Cardiac septum (tissue), 1 donor: ENCODE measurements around the gene EPHB2. TPM values are rescaled to one million over a fixed set of nuclear protein-coding genes. Genes with fewer than 3 reads are reported as not detected.

Experiments
- DNase-seq: peaks from one replicate; pipeline ENCODE4 v3.0.0-alpha.2; 2020; ENCODE audit warnings: low spot score
- intact Hi-C: fragments of 100-400 bp; cut with DNase I; formaldehyde crosslinking; loops from one replicate; pipeline ENCODE4 v1.14.0; 2022
- total RNA-seq: library from RNA; stranded (reverse); fragmentation: NEBNext Ultra II Directional; extraction: Animal tissue kit (Norgen Biotek cat#: 25700); gene quantifications from one replicate; pipeline ENCODE4 v1.2.1, GENCODE V29; 2021
- donor health status: DM: no; HTN: no; CAD: no.

Gene EPHB2
- total RNA-seq, 1 donor from 2014 or later: 0.81 TPM

DNA sequence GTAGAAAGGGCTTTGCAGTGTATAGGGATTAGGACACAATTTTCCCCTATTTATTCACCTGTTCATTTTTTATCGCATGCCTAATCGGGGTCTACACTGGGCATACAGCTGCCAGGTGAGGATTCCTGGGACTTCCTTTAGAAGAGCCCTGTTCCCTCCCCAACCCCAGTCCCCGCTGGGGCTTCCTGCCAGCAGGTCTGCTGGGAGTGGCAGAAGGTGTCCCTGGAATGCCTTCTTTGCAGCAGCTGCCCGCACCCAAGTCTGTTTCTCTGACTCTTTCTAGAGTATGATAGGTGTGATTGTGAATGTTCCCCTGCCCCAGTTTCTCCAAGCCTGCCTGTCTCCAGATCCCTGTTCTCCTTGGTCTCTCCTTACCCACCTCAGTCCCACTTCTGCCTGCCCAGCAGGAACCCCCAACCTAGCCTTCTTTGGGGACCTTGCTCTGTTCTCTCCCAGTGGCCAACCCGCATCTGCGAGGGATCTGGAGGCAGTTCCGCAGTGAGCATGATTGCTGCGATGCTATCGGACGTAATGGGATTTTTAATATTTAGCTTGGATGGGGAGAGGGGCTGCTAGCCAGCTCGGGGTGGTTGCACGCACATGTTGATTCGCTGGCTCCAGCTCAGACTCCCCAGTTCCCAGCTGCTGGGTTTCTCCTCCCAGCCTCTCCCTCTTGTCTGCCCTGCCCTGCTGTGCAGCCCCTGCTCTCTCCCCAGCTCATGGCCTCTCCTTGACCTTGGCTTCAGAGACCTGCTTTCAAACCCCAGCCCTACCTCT is 79.8 kb downstream of the EPHB2 start:
- intact Hi-C loops: no loop called here
- no peak for DNase-seq

DNA sequence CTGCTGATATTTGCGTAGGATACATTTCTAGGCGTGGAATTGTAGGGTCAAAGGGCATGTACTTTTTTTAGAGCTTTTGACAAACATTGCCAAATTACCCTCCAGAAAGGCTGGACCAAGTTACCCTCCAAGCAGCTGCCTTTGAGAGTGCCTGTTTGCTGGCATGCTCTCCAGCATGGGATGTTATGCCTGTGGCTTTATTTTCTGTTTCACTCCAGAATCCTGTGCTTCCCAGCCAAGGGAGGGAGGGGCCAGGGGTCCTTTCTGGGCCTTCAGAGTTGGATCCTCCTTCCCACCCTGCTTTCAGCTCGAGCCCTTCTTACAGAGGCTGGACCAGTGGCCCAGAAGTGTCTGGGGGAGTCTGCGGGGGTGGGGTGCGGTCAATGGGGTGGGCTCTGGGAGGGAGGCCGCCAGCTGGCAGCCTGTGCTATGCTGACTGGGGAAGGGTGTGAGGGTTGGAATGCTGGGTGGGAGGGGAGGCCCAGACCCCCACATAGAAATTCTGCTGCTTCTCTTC is 81.2 kb downstream of the EPHB2 start:
- intact Hi-C loops: no loop called here
- DNase-seq: no peak

DNA sequence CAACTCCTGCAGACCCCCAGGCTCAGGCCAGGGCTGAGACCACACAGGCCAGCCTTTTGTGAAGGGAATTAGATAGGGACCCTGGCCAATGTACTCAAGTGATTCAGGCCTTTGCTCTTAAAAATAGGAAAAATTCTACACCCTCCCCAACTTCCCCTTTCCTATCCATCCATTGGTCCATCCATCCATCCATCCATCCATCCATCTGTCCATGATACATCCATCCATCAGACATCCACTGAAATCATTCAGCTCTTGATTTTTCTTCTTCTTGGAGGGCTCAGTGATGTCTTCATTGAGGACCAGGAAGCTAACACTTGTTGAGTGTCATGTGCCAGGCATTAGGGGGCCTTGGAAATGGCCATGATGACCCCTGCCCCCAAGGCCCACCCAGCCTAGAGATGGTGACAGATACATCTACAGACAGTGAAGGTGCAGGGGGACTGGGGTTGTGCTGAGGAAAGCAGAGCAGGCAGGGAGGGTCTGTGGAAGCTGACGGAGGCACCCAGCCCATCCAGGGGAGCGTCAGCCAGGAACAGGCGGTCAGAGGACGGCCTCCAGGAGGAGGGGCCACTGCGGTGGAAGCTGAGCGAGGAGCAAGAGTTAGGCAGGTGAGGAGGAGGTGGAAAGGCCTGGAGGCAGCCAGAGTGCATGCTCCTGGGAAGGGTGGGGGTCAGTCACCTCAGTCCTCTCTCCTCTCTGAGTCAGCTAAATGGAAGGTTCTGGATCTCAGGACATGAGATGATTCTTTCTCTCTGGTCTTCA is 81.9 kb downstream of the EPHB2 start:
- DNase-seq: no peak
- intact Hi-C loops: no loop called here

DNA sequence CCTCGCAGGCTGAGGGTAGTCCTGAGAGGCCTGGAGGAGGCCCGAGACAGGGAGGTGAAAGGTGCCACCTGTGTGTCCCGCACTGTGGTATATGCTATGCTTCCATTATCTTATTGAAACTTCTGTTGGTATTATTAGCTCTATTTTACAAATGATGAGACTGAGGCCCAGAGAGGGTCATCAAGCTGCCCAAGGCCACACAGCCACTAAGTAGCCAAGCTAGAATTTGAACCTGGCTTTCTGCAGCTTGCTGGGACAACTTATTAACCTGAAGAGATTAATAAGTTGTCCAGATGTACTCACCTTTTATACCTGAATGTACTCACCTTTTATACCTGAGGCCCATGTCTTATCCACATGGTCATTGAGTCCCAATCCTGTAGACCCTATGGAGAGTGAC is 83.0 kb downstream of the EPHB2 start:
- intact Hi-C loops: no loop called here
- no peak for DNase-seq

DNA sequence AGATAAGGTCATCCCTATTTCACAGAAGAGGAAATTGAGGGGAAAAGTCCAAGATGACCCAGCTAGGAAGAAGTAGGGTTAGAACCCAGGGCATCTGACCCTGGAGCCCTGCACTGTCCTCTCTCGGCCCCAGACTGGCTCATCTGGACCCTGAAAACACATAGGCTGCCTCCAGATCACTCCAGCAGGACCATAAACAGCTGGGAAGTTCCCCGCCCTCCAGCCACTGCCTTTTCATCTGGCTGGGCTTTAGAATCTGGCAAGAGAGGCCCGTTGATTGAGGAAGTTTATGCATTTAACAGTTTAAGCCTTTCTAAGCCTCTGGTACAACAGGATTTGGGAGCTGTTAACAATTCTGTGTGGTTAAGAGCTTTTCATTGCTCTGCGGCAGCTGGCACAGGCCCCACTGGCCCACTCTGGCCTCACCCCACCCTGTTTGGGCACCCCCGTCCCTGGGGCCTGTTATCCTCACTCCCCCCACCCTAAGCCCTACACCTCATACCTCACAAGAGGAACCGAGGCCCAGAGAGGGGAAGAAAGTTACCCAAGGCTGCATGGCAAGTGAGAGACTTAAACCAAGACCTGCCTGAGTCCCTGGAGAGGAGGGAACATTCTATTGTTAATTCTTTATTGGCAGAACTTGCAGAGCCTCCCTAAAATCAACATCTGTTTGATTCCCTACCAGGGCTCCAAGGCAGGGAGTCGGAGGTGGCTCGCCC is 84.2 kb downstream of the EPHB2 start:
- no peak for DNase-seq
- intact Hi-C loops: no loop called here

DNA sequence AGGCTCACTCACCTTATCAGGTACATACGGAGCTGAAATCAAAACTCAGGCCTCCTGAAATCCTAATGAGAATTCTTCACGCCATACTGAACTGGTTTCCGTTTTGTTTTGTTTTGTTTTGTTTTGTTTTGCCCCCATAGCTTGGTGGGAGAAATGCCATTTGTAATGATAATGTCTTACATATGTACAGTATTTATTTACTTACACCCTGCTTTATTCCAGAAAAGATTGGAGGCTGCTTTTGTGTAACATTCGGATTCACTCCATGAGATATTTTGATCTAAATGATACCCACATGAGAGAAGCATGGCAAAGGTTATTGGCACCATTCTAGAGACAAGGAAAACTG is 84.7 kb downstream of the EPHB2 start:
- intact Hi-C loops: no loop called here
- no peak for DNase-seq

DNA sequence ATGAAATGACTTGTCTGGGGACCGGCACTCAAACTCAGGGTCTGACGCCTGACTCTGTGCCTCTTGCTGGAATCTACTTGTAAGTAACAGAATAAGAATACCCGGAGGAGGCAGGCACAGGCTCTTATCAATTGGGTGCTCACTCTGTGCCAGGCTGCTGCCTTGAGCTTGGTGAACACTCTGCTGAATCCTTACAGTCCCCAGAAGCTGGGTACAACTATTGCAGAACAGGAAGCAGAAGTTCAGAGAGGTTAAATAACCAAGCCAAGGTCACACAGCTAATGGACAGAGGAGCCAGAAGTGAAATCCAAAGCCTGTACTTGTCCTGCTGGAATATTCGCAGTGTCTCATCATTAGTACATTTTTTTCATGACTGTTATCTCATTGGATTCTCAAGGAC is 86.0 kb downstream of the EPHB2 start:
- intact Hi-C loops: no loop called here

DNA sequence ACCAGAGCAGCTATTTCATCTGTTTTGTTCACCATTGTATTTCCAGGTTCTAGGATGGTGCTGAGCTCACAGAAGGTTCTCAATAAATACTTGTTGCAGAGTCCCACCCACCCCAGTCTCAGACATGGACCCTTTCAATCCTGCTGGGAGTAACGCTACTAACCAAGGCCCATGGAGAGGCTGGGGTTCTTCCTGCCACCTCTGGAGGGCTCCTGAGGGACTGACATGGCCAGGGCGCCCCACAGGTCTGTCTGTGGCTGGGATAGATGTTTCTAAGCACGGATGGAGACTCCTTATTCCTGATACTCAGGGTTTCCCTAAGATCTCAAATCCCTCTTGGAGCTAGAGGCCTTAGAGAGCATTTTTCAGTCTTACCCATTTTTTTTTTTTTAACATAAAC is 87.4 kb downstream of the EPHB2 start:
- no peak for DNase-seq
- intact Hi-C loops: no loop called here

More for the DNA sequence above, 86.0 kb downstream of the EPHB2 start:
- DNase-seq: no peak

DNA sequence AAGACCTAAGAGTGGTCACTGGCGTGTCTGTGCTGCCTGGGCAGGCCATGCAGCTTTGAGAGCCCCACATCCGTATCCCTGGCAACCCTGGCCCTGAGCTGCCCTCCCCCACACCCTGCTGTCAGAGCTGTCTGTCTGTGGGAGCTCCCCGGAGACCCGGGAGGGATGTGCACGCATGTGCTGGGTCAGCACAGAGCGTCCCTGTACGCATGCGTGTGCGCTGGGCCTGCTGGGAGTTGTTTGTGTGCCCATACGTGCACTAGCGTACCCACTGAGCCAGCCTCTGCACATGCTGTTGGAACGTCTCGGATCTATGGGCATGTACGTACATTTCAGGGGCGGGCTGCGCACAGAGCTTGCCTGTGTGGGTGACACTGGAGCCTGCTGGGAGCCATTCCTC is 89.3 kb downstream of the EPHB2 start:
- no peak for DNase-seq
- intact Hi-C loops: no loop called here

DNA sequence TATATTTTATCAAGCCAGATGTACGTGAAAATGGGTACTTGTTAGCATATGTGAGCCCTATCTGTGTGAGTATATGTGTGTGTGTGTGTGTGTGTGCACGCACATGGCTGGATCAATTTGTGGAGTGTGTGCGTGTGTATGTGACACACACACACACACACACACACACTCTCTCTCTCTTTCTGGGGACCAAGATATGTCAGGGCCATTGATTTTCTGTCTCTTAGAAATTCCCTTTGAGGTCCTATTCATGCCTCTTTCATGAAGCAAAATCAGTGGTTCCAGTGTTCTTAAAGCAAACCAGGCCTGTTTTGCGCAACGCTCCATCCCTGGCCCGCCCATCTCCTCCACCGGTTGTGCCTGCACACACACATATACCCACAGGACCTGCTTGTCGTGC is 90.0 kb downstream of the EPHB2 start:
- DNase-seq: no peak
- intact Hi-C loops: no loop called here

DNA sequence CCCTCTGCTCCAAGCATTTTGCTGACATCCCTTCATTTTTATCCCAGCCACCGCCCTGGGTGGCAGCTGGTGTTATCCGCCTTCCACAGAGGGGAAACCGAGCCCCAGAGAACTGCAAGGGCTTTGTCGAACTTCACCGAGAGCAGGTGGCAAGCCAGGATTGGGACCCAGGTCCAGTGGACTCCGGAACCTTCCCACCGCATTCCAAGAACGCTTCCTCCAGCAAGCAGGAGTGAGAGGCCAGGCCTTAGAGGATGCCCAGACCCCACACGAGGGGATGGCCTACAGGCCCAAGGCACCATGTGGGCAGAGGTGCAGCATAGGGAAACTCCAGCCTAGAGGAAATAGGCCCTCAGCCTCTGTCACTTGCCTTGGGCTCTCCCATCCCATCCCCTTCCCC is 90.7 kb downstream of the EPHB2 start:
- intact Hi-C loops: no loop called here

DNA sequence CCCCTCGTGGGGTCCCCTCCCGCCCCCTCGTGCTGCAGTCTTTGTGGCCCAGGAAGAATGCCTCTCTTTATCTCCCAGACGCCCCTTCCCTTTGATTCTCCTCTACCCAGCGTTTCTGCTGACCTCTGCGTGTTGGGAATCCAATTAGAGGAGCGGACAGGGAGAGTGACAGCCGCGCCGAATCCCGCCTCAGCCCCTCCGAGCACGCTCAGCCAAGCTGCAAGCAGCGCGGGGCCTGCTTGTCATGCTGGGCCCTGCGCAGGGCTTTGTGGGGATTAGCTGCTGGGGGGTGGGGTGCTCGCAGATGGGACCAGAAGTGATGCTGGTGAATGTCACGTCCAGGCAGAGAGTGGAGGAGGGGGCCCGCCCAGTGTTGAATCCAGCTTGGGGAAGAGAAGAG is 91.1 kb downstream of the EPHB2 start:
- intact Hi-C loops: no loop called here
- DNase-seq: no peak

More for the DNA sequence above, 90.7 kb downstream of the EPHB2 start:
- DNase-seq: no peak

DNA sequence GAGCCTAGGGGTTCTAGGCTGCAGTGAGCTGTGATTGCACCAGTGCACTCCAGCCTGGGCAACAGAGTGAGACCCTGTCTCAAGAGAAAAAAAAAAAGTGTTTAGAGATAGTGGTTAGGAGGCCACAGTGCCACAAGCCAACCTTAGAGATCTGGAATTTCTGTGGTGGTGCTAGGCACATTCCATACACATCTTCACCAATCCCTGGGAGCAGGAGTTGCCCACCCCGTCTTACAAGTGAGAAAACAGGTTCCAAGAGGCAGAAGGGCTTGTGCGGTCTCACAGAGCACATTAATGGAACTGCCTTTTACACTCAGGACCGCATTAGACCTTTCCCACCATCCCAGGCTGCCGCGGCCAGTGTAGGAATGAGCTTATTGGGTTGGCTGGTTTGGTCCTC is 93.2 kb downstream of the EPHB2 start:
- intact Hi-C loops: no loop called here
- no peak for DNase-seq

DNA sequence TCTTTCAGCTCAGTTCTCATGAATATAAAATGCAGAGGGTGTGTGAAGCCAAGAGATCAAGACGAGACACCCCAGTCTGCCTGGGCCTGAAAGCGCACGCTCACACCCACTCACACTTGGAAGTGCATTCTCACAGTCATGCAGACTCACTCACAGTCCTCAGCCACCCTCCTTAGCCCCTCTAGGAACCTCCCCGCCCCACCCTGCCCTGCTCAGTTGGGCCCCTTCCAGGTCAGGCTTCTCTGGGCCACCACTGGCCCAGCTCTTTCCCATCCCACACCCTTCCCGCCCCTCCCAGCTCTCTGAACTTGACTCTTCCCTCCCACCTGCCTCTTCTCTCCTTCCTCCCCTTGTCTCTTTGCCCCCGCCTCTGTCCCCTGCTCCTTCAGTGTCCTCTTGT is 93.8 kb downstream of the EPHB2 start:
- intact Hi-C loops: no loop called here
- DNase-seq: no peak

DNA sequence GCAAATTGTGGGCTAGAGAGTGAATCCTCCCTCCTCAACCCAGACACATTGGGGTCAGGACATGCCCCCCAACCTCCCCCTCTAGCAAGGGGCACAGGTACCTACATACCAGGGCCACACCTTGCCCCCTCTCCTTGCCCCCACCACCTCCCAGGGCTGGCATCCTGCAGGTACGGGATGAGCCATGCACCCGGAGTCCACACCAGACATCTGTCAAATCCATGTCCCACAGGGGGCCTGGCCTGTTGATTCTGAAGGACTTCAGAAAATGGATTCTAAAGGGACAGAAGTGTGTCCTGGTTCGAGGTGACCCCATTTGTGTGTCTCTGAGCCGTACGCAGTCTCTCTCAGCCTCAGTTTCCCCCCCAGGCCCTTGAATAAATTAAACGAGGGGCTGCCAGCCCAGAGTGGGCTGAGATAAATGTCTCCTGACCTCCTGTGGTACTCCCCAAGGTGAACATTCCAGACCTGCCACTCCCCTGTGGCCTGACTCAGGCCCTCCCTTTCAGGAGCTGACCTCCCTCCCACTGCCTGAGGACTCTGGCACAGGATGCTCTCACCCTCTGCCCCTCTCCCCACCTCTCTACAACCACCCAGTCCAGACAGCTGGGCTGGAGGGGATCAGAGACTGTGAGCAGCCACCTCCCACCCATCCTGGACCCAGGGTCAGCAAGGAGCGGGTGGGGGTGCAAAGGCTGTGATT is 94.5 kb downstream of the EPHB2 start:
- DNase-seq: no peak
- intact Hi-C loops: no loop called here

DNA sequence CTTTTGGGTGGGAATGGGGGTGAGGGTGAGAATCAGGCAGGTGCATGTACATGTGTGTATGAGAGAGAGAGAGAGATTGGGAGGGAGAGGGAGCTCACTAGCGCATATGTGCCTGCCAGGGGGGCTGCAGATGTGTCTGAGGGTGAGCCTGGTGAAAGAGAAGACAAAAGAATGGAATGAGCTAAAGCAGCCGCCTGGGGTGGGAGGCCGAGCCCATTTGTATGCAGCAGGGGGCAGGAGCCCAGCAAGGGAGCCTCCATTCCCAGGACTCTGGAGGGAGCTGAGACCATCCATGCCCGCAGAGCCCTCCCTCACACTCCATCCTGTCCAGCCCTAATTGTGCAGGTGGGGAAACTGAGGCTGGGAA is 95.0 kb downstream of the EPHB2 start:
- intact Hi-C loops: no loop called here
- no peak for DNase-seq

DNA sequence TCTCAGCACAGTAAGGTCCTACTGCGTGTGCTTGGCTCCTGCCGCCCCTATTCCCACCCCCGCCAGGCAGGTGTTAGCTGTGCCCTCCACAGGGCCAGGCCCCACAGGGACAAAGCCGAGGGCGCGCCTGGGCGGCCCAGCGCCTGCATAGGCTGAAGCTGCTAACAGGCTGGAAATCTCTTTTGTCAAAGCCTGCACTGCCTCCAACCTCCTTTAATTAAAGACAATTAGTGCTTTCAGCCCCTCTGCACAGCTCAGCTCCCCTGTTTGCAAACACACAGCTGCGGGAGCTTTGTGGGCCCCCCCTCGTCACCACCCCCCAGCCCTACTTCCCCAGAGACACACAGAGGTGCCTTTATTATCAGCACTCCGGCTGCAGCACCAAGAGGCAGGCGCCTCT is 95.9 kb downstream of the EPHB2 start:
- DNase-seq: no peak
- intact Hi-C loops: no loop called here

DNA sequence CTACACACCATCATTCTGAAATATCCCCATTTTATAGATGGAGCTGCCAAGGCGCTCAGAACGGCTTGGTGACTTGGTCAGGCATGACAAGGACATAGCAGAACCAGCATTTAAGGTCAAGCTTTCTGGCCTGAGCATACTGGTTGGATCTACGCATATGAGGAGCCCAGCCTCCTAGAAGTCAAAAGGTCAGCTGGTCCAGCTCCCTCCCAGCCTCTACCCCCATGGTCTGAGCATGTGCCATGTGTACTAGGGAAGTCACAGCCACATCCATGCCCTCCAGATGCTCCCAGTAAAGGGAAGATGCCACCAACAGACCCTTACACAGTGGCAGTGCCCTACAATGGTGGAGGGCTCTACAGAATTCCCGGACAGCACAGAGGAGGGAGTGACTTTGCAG is 96.7 kb downstream of the EPHB2 start:
- intact Hi-C loops: no loop called here
- no peak for DNase-seq

DNA sequence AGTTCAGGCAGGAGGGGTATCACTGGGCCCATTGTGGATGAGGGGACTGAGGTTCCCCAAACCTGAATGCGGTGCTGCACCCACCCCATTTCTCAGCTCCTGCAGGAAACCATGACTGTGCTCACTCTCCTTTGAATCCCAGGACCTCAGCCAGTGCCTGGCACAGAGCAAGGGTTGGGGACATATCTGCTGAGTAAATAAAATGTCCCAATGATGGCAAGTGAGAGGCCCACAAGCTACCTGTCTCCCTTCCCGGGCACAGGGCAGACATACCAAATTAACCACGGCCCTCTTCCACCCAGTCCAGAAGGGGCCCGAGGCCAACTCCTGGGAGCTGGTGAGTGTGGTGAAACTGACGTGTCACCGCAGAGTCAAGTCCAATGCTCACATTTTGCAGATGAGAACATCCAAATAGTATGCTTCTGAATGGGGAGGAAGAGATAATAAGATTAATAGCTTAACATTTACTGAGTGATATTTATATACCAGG is 97.6 kb downstream of the EPHB2 start:
- no peak for DNase-seq
- intact Hi-C loops: no loop called here
